ENCODE data around the gene ROR1.

The ROR1 gene

DNA sequence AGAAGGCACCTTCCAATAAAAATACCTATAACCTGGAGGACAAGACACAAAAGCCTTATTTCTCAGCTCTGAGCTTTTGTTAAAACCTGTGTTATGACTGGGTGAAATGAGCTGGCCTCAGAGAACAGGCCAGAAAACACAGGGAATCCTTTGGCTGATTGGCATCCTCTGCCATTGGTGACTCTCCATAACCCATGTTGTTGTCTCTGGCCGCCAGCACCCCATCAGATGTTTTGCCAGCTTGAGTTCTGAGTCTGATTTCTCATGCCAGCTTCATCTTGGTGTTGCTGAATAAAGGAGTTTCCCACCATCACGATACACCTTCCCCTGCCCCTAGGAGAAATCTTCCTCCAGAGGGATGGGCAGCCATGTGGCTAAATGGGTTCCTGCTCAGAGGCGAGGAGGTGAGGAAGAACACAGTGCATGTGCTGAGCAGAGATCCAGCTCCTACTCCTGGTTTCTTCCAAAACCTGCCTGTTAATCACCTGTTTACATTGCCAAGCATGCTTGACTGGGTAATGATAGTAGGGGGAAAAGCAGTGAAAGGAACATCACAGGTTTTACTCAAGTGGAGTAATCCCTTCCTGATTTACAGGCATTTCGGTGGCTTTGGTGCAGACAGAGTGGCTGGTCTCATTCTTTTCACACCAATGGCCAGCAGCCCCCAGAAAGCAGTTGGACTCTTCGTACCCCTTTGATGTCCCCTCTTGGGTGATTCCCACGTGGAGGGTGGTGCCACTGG is 109.8 kb downstream of the ROR1 start:
- no peak for DNase-seq (ENCODE audit: low spot score)

DNA sequence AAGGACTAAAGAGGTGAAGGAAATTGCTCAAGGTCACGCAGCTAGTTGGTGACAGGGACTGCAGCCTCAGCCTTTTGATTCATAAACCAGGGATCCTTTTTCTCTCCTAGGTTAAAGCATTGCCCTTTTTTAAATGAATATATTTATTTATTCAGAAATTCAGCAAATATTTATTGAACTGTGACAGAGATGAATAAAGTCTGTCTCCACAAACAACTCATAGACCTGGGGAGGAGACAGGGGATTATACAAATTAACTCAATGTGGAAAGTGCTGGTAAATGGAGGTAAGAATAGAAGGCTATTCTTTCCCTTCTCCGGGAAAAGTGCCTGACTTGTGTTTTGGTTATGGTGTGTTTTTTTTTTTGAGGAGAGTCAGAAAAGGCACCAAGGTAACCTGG is 110.7 kb downstream of the ROR1 start:
- no peak for DNase-seq (ENCODE audit: low spot score)

DNA sequence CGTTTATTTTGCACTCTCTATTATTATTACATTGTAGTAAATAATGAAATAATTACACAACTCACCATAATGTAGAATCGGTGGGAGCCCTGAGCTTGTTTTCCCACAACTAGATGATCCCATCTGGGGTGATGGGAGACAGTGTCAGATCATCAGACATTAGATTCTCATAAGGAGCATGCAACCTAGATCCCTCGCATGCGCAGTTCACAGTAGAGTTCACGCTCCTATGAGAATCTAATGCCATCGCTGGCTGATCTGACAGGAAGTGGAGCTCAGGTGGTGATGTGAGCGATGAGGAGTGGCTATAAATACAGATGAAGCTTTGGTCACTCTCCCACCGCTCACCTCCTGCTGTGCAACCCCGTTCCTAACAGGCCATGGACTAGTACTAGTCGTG is 112.1 kb downstream of the ROR1 start:
- no peak for DNase-seq (ENCODE audit: low spot score)

DNA sequence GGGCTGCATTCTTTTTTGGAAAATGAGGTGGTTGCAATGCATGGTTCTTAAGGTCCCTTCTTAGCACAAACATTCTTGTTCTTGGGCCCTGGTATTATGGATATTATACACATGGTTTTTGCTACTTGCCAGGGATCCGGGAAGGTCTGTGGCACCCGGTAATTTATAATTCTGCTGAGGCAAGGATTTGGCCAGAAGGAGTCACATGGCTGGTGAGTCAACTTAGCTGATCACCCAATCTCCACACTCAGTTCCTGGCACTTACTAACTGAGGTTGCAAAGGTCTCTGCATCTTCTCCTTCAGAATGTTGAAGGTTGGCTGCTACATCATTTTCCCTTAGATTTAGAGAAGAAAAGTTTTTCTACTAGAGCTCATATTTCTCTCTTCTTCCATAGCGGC is 112.5 kb downstream of the ROR1 start:
- no peak for DNase-seq (ENCODE audit: low spot score)

DNA sequence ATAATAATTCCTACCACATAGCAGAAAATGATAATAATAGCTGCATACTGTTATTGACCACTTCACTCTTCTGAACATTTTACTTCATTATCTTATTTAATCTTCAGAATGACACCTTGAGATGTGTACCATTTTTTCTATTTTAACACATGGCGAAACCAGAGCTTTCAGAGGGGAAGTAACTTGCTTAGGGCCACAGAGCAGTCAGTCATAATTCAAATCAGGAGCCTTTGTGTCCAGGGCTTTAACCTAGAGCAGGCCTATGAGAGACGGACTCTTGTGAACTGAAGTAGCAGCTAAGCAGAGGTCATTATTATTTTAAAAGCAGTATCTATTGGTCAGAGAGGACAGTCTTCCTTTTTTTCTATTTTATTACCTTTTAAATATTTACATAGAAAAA is 114.0 kb downstream of the ROR1 start:
- DNase-seq (ENCODE audit: low spot score) = no peak

DNA sequence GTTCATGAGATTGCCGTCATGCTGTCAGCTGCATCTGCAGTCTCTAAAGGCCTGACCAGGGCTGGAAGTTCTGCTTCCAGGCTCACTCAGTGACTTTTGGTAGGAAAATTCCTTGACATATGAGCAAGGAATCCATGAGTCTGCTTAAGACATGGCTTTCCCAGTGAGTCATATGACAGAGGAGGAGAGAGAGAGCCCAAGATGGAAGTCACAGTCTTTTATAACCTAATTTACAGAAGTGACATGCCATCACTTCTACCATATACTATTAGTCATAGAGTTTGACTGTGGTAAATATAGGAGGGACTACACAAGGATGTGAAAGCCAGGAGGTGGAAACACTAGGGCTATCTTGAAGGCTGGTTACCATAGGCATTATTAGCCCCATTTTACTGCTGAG is 115.2 kb downstream of the ROR1 start:
- DNase-seq (ENCODE audit: low spot score) = no peak

DNA sequence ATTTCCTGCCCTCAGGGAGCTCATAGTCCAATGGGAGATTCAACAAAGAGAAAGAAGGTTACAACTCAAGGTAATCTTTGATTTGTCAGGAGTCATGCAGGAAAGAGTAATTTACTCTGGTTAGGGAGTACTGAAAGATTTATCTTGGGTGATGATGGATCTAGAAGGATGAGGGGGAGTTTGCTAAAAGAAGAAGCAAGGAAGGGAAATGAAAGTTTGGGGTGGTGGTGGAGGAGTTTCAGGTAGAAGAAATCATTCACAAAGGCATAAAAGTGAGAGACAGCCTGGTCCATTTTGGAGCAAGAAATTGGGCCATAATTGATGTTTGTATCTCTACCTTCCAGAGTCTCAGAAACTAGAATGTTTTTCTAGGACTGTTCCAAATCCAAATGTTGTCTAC is 116.7 kb downstream of the ROR1 start:
- DNase-seq (ENCODE audit: low spot score) = no peak

DNA sequence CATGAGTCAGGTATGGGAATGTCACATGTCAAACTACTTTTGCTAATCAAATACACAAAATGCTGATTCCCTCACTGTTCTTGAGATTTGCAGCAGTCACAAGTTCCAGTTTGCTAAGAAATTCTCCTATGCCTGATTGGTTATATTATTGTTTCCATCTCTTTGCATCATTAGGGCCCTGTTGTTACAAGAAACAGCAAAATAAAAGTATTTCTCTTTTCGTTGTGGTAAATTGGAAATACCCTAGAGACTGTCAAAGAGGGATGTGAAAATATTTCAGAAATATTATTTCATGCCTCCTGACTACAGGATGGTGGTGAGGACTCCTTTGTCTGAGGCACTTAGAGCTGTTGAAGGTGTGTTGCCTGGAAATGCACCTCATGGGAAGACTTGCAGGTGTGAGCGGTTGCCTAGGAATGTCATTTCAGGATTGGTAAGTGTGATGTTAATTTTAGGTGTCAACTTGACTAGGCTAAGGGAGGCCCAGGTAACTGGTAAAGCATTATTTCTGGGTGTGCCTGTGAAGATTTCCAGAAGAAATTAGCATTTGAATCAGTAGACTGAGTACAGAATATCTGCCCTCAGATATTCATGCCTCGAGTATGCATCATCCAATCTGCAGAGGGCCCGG is 117.4 kb downstream of the ROR1 start:
- no peak for DNase-seq (ENCODE audit: low spot score)

DNA sequence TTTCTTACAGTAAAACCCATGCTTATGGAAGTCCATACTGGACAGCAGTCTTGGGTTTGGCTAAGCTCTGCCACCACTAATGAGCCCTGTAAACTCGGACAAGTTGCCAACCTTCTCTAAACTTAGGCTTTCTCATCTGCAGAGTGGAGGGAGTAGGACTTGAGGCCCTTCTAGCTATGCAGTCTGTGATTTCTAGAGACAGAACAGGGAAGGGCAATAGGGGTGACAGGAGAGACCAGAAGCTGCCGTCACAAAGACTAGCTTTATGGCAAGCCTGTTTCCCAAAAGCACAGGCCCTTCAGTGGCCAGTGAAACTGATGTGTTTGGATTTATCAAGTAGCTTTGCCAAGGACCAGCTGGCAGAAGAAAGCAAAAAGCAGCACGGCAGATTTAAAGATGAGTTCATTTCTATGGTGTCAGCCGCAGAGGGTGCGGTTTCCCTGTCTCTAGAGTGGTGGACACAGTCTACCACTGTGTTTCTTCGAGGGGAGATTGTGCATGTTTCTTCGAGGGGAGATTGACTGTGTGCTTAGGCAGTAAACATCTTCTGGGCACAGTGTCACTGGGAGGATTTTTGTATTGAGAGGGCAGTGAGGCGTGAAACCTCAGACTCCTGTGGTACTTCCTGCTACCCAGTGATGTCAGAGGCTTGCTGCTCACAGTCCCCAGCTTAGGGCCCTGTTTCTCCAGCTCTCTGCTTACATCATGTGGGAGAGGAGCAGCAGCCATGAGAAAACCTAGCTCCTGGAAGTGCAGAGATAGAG is 119.0 kb downstream of the ROR1 start:
- peak; percentile 1 for DNase-seq (ENCODE audit: low spot score)

DNA sequence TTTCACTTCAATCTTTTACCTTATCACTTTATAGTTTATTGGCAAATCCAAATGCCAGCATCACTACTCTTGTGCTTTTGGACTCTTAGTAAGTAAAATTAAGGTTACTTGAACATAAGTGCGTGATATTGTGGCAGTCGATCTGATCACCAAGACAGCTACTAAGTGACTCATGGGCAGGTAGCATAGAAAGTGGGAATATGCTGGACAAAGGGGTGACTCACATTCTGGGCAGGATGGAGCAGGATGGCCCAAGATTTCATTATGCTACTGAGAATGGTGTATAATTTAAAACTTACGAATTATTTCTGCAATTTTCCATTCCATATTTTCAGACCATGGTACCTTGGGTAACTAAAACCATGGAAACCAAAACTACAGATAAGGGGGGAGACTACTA is 120.2 kb downstream of the ROR1 start:
- DNase-seq (ENCODE audit: low spot score) = no peak

DNA sequence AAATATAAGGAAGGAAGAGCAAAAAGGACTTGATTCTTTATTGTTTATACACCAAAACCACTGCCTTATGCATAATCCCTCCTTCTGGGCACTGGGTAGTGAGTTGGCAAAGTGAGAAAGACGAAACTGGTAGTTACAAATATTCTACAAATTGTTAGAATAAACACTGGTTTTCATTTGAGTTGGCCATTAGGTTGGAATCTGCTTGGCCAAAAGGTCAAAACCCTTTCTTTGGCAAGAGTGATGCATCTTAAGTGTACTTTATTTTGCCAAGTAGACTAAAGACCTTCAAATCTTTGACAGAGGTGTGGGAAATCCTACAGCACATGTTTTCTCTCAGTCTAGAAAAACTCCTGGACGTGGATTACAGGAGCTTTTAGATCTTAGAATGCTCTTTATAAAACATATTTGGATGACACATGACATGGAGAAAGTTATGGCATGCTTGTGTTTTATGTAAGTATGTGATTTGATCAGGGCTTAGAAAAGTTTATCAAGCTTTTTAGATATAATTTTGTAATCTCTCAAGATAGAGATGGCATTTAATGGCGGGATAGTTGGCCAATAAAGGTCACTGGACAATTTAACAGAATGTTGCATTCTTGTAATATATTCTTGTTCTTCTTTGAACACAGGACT is 120.9 kb downstream of the ROR1 start:
- DNase-seq (ENCODE audit: low spot score) = no peak

DNA sequence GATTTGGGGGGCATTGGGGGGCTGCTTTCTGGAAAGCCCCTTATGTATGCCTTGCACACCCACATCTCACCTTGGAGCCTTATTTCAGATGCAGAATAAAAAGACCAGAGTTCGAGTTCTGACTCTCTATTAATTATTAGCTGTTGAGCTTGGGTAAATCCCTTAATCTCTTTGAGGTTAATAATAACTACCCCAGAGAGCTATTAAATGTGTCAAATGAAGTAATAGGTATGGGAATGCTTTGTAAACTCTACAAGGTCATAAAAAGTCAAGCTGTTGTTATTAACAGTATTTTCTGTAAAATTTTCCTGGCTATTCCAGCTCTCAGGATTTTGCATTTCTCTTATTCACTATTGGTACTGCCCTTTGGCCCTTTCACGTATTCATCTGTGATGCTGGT is 122.9 kb downstream of the ROR1 start:
- no peak for DNase-seq (ENCODE audit: low spot score)

DNA sequence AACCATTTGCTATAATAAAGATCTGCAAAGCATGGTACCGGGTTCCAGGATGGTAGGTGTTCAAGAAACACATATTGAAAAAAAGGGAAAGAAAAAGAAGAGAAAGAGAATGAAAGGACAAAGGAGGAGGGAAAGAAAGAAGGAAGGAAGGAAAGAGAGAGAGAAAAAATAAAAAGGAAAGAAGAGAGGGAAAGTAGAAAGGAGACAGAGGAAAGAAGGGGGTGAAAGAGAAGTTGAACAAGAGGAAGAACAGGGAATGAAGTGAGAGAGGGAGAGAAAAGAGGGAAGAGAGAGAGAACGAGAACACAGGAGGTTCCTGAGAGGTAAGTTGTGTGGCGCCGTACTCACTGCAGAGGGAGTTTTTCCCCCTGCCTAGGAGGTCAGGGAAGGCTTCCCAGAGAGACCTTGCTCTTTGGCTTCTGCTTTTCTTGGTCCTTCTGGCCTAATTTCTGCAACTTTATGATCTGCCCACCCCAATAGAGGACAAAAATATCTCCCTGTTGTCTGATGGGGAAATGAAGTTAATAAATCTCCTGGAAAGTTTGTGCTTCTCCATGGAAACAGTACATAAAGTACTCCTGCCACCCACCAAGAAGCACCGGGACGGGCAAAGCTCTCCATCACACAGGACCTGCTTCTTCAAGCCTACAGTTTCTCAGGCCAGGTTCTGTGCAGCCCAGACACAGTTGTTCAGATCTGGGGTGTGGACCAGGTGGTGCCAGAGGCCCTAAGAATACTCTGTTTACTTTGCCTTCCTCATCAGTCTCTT is 124.8 kb downstream of the ROR1 start:
- no peak for DNase-seq (ENCODE audit: low spot score)

DNA sequence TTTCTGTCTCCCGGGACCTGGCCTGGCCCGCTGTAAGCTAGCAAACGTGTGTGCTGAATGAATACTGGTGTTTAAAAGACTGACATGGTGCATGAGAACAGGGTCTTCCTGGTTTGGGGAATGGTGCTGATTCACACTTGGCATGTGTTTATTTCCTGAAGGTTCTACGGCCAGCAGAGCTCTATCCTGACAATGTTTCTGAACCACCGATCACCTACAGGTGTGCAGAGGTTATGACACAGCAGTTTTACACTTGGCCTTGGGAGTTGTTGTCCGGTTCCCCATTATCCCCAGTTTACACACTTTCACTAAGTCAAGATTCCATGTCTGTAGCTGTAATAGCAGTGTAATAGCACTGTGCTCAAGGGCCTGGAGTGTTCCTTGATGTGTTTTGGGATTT is 127.3 kb downstream of the ROR1 start:
- no peak for DNase-seq (ENCODE audit: low spot score)

DNA sequence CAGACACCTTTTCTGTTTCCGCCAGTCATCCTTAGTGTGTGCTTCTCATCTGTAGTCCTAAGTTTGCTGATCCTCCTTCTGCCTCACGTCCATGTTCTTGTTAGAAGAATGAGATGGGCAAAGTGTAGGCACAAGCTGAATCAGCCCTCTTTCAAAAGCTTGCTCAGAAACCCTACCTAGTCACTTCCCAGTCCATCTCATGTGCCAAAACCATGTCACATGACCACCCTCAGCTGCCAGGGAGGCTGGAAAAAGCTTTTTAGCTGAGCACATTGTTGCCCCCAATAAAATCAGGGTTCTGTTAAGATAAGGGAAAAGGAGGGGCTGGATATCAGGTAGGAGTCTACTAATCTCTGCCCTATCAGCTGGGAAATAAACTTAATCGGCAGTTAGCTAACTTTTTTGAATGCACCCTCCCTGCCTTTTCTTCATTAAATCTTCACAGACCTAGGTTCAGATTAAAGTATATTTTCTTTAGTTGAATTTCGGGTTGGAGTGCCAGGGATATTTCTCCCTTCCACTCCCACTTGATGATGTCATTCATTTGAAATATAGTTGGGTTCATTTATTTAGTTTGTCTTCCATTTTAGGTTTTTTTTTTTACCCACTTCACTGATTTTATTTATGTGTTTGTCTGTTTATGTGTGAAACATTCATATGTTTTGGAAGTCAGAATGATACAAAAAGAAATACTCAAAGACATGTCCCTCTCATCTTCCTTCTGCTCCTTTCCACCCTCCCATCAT is 129.2 kb downstream of the ROR1 start:
- DNase-seq (ENCODE audit: low spot score) = no peak

DNA sequence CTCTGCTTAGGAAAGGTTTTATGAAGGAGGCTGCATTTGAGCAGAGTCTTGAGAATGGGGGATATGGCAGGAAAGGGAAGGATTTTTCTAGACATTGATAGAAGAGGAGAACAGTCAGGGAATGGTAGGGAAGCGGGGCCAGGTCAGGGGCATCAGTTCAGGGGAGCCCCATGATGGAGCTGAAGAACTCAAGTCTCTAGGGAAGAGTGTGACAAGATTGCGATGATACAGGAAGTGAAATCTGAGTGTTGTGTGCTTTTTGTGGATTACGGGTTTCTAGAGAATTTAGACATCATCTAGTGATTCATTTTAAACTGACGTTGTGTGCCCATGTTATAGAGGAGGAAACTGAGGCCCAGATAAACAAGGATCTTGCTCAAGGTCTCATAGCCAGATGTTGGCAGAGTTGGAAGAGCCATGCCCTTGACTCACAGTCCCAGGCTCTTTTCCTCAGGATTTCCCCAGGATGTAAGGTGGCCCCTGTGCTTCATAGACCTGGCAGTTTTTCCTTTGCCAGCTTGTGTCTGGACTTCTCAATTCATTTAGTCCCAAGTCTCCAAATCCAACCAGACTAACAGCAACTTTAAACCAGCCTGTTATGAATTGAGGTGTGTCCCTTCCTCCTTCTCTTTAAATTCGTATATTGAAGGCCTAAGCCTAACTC is 130.3 kb downstream of the ROR1 start:
- no peak for DNase-seq (ENCODE audit: low spot score)

DNA sequence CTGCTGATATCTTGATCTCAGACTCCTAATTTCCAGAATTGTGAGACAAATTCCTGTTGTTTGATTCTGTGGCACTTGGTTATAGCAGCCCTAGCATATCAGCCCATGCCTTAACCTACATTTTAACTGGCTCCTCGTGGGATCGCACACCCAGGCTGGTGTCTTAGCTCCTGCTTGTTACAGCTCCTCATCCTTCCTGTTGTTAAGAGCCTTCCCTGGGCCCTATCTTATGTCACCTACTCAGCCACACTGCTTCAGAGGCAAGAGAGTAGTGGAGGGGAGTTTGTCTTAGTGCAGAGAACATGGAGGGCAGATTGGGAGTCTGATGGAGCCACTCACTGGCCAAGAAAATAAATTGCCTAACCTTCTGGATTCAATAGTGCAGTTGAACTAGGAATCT is 131.0 kb downstream of the ROR1 start:
- no peak for DNase-seq (ENCODE audit: low spot score)

DNA sequence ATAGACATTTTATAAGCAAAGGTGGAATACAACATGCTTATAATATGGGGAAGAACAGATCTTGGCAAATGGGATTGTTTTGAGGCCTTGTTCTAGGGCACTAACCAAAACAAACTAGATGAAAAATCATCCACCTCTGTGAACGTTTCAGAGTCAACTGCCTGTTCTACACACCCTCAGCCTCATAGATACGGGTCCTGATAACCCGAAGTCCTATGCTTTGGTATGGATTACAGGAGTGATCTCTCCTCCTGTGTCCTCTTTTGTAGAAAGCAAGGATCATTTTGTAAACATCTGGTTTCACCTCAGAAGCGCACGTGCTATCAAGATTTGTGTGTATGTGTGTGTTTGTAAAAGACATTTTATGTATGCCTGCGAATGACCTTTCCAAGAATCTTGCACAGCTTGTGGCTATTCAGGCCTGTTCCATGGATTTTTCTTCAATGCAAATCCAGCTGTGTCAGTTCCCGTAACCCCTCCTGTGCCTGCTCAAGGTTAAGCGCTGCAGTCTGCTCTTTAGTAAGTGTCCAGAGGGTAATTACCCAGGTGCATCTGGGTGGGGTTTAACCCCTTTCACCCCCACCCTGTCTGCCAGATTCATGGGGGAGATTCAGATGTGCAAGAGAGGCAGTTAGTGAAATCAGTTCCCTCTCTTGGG is 132.4 kb downstream of the ROR1 start:
- DNase-seq (ENCODE audit: low spot score) = no peak

DNA sequence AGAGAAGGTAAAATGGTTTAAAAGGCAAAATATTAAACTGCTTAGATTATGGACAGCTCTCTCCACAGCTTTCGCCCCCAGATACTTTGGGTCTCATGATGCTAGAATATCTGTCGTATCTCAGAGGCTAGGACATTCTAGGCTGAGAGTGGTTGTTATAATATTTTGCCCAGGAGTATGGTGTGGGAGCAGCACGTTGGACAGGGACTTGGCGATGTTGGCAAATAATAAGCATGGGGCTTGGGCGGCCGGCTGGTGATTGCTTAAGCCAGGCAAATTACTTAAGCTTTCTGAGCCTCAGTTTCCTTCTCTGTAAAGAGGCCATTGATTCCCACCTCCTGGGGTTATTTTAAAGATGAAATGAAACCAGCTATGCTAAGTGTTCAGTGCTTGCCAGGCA is 133.2 kb downstream of the ROR1 start:
- DNase-seq (ENCODE audit: low spot score) = no peak

DNA sequence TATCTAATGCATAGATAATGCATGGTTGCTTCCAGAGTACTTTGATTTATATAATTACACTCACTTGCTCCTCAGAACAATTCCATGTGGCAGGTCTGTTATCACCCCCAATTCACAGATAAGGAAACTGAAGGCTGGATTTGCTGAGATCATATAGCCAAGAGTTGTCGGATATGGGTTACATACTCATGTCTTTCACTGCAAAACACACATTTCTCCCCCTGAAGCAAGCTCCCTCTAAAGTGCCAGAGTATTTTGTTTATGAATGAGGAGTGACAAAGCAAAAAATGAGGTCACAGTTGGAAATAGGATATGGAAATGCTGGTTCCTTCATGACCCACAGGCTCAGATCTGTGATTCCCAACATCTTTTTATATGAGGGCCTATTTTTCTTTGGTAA is 134.2 kb downstream of the ROR1 start:
- no peak for DNase-seq (ENCODE audit: low spot score)
